MM.1S (cell line): ENCODE data around the gene RARA.

Source experiments
- DNase-seq: peaks from one replicate; pipeline ENCODE4 v3.0.0-alpha.2; 2015
- H2AFZ ChIP-seq: fragments of 300-600 bp; sonication (generic); 2 replicates; pipeline ENCODE4 v1.6.0; 2016; ENCODE audit warnings: antibody characterized with exemption, low read length
- H3F3A ChIP-seq: fragments of 300-600 bp; sonication (generic); 2 replicates; pipeline ENCODE4 v1.6.1; 2016; ENCODE audit warnings: mild to moderate bottlenecking, antibody characterized with exemption, low read length, moderate library complexity, mixed read lengths; ENCODE audit not compliant: insufficient read depth
- H3K27ac ChIP-seq: fragments of 300-600 bp; sonication (generic); 2 replicates; pipeline ENCODE4 v1.5.1; 2016; ENCODE audit warnings: mild to moderate bottlenecking, low read length
- H3K27me3 ChIP-seq: fragments of 300-600 bp; sonication (generic); replicated peaks from 2 replicates; pipeline ENCODE4 v1.6.0; 2016; ENCODE audit warnings: low read length; ENCODE audit not compliant: insufficient read depth
- H3K36me3 ChIP-seq: fragments of 300-600 bp; sonication (generic); replicated peaks from 2 replicates; pipeline ENCODE4 v1.6.1; 2016; ENCODE audit warnings: mild to moderate bottlenecking, low read length, mixed read lengths; ENCODE audit not compliant: insufficient read depth
- H3K4me1 ChIP-seq: fragments of 300-600 bp; sonication (generic); 2 replicates; pipeline ENCODE4 v1.6.1; 2016; ENCODE audit warnings: low read length, mixed read lengths
- H3K4me2 ChIP-seq: fragments of 300-600 bp; sonication (generic); 2 replicates; pipeline ENCODE4 v1.6.0; 2016; ENCODE audit warnings: low read depth, low read length
- H3K4me3 ChIP-seq: fragments of 300-600 bp; sonication (generic); 2 replicates; pipeline ENCODE4 v1.5.1; 2016; ENCODE audit warnings: low read length, mixed read lengths
- H3K79me2 ChIP-seq: fragments of 300-600 bp; sonication (generic); 2 replicates; pipeline ENCODE4 v1.6.1; 2016; ENCODE audit warnings: mixed run types, low read length, mixed read lengths
- H3K9ac ChIP-seq: fragments of 300-600 bp; sonication (generic); 2 replicates; pipeline ENCODE4 v1.6.1; 2016; ENCODE audit warnings: low read length, mixed read lengths
- H3K9me2 ChIP-seq: fragments of 300-600 bp; sonication (generic); replicated peaks from 2 replicates; pipeline ENCODE4 v1.6.1; 2016; ENCODE audit warnings: mild to moderate bottlenecking, low read length, mixed read lengths; ENCODE audit not compliant: insufficient read depth
- H3K9me3 ChIP-seq: fragments of 300-600 bp; sonication (generic); replicated peaks from 2 replicates; pipeline ENCODE4 v1.6.1; 2016; ENCODE audit warnings: mild to moderate bottlenecking, low read length, mixed read lengths; ENCODE audit not compliant: insufficient read depth
- H4K20me1 ChIP-seq: fragments of 300-600 bp; sonication (generic); 2 replicates; pipeline ENCODE4 v1.6.1; 2016; ENCODE audit warnings: mild to moderate bottlenecking, low read length, moderate library complexity, mixed read lengths; ENCODE audit not compliant: insufficient read depth
- CTCF ChIP-seq: fragments of 300-600 bp; sonication (generic); IDR thresholded peaks from 2 replicates; pipeline ENCODE4 v1.5.1; 2016; ENCODE audit warnings: antibody characterized with exemption, low read length, mixed read lengths
- EZH2 ChIP-seq: fragments of 300-600 bp; sonication (generic); optimal IDR thresholded peaks from 2 replicates; pipeline ENCODE3; 2017; ENCODE audit warnings: low read depth, mild to moderate bottlenecking, antibody characterized with exemption, low read length, mixed read lengths
- EZH2phosphoT487 ChIP-seq: fragments of 300-600 bp; sonication (generic); IDR thresholded peaks from 2 replicates; pipeline ENCODE4 v1.6.1; 2018; ENCODE audit warnings: antibody characterized with exemption, low read length

RARA gene

GRCh38 chr17:40350689-40351358, 41.8 kb downstream of the RARA start:
- Histone ChIP-seq H3K79me2 (peaks cover 51% of the 10 kb centered on the region), H4K20me1 (peaks cover 15% of the 10 kb centered on the region; the same call in 1 of the 2 replicates), H2AFZ (no peak overlapping the region), H3F3A (peaks cover 7% of the 10 kb centered on the region; the same call in 1 of the 2 replicates), H3K4me3 (no peak overlapping the region), H3K4me1 (peaks cover 5% of the 10 kb centered on the region; the same call in 1 of the 2 replicates), H3K27ac (no peak overlapping the region), H3K9me3 (no peaks in the 10 kb centered on the region), H3K27me3 (no peaks in the 10 kb centered on the region), H3K9me2 (no peaks in the 10 kb centered on the region), H3K36me3 (peaks cover 7% of the 10 kb centered on the region; the same call in 1 of the 2 replicates), H3K9ac (no peak overlapping the region), H3K4me2 (no peak overlapping the region)
- no peak for TF ChIP-seq EZH2phosphoT487
- TF ChIP-seq EZH2 = no peak
- no peak for TF ChIP-seq CTCF
- no peak for DNase-seq

GRCh38 chr17:40351359-40352236, 42.6 kb downstream of the RARA start:
- Histone ChIP-seq H4K20me1 (peaks cover 11% of the 10 kb centered on the region; the same call in 1 of the 2 replicates), H3K4me1 (peaks cover 5% of the 10 kb centered on the region; the same call in 1 of the 2 replicates), H3K27ac (no peak overlapping the region), H3K9me2 (no peaks in the 10 kb centered on the region), H3K27me3 (no peaks in the 10 kb centered on the region), H3K36me3 (peaks cover 7% of the 10 kb centered on the region; the same call in 1 of the 2 replicates), H3K9ac (no peak overlapping the region), H2AFZ (no peak overlapping the region), H3K79me2 (peaks cover 44% of the 10 kb centered on the region), H3K4me2 (no peak overlapping the region), H3K4me3 (no peak overlapping the region), H3F3A (peaks cover 8% of the 10 kb centered on the region; the same call in 1 of the 2 replicates), H3K9me3 (no peaks in the 10 kb centered on the region)
- DNase-seq = no peak
- no peak for TF ChIP-seq CTCF
- TF ChIP-seq EZH2phosphoT487 = no peak
- TF ChIP-seq EZH2 = no peak

- Histone ChIP-seq H3F3A (peaks cover 9% of the 10 kb centered on the region; the same call in 1 of the 2 replicates), H3K9me3 (no peaks in the 10 kb centered on the region), H3K79me2 (peaks cover 37% of the 10 kb centered on the region), H3K4me3 (no peak overlapping the region), H2AFZ (no peak overlapping the region), H3K27me3 (no peaks in the 10 kb centered on the region), H4K20me1 (peaks cover 11% of the 10 kb centered on the region; the same call in 1 of the 2 replicates), H3K9me2 (no peaks in the 10 kb centered on the region), H3K27ac (no peak overlapping the region), H3K4me2 (no peak overlapping the region), H3K4me1 (peaks cover 5% of the 10 kb centered on the region; the same call in 1 of the 2 replicates), H3K36me3 (peaks cover 7% of the 10 kb centered on the region; the same call in 1 of the 2 replicates), H3K9ac (no peak overlapping the region)
- TF ChIP-seq EZH2 = no peak
- DNase-seq = no peak
These were observed 43.3 kb downstream of the RARA start for GRCh38 chr17:40352237-40352778.
